ENCODE measurements around the gene DUSP9.
"Not testable (repeated sequence)": the region's sequence is repeated elsewhere in the genome, so short reads cannot be mapped to it uniquely, and the experiment has no call there.

Gene DUSP9

DNA sequence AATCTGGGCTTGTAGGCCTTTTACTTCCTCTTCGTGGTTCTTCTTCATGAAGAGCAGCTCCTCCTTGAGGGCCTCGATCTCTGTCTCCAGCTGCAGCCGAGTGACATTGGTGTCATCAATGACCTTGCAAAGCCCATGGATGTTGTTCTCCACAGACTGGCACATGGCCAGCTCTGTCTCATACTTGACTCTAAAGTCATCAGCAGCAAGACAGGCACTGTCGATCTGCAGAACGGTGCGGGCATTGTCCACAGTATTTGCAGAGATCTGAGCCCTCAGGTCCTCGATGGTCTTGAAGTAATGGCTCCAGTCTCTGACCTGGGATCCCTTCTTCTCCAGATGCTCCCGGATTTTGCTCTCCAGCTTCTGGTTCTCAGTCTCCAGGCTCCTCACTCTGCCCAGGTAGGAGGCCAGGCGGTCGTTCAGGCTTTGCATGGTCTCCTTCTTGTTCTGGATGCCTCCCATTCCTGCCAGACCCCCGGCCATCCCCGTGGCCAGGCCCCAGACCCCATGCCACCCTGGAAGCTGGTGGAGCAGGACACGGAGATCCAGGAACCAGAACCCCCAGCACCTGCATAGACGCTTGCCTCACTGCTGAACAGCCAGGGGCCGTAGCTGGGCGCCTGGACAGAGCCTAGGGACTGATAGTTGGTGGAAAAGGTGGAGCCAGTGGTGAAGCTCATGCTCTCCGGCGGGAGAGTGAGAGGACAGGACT, 42.2 kb upstream of the DUSP9 start:
- not testable (repeated sequence) for H3K9me3 ChIP-seq (ENCODE audit: control insufficient read depth in 5 of 5, low read length in 5 of 5); H3K9ac ChIP-seq (ENCODE audit: low read length in 5 of 5); H3K27ac ChIP-seq (ENCODE audit: low read depth, low read length); H3K4me3 ChIP-seq (ENCODE audit: low read depth in 1 of 5, low read length in 5 of 5); H3K36me3 ChIP-seq (ENCODE audit: control insufficient read depth in 5 of 5, insufficient read depth in 5 of 5, low read length in 5 of 5)
- peaks cover 0 to 32% (median 18%) of the 10 kb centered on the region in 5 donors for H3K27me3 ChIP-seq (ENCODE audit: control insufficient read depth in 5 of 5, insufficient read depth in 4 of 5, low read length in 5 of 5)
- peaks cover 0 to 17% (median 12%) of the 10 kb centered on the region in 5 donors for H3K4me1 ChIP-seq (ENCODE audit: control insufficient read depth in 5 of 5, insufficient read depth in 5 of 5, low read length in 5 of 5)

- Histone ChIP-seq H3K9ac (ENCODE audit: low read length in 5 of 5) (no peak overlapping the region), H3K4me1 (ENCODE audit: control insufficient read depth in 5 of 5, insufficient read depth in 5 of 5, low read length in 5 of 5) (peaks cover 0 to 16% (median 5%) of the 10 kb centered on the region in 5 donors), H3K27ac (ENCODE audit: low read depth, low read length) (no peak overlapping the region), H3K9me3 (ENCODE audit: control insufficient read depth in 5 of 5, low read length in 5 of 5) (no peaks in the 10 kb centered on the region), H3K4me3 (ENCODE audit: low read depth in 1 of 5, low read length in 5 of 5) (no peak overlapping the region), H3K27me3 (ENCODE audit: control insufficient read depth in 5 of 5, insufficient read depth in 4 of 5, low read length in 5 of 5) (peaks cover 5 to 22% (median 18%) of the 10 kb centered on the region in 5 donors), H3K36me3 (ENCODE audit: control insufficient read depth in 5 of 5, insufficient read depth in 5 of 5, low read length in 5 of 5) (no peaks in the 10 kb centered on the region)
Observed at GRCh38 chrX:153606503-153606902, 40.5 kb upstream of the DUSP9 start.

- H3K36me3 ChIP-seq (ENCODE audit: control insufficient read depth in 5 of 5, insufficient read depth in 5 of 5, low read length in 5 of 5), result no peaks in the 10 kb centered on the region
- H3K9me3 ChIP-seq (ENCODE audit: control insufficient read depth in 5 of 5, low read length in 5 of 5), result peaks cover 0 to under 1% (median 0%) of the 10 kb centered on the region in 5 donors
- no peak overlapping the region for H3K9ac ChIP-seq (ENCODE audit: low read length in 5 of 5)
- peaks cover 0 to 22% (median 7%) of the 10 kb centered on the region in 5 donors for H3K4me1 ChIP-seq (ENCODE audit: control insufficient read depth in 5 of 5, insufficient read depth in 5 of 5, low read length in 5 of 5)
- no peak overlapping the region for H3K27ac ChIP-seq (ENCODE audit: low read depth, low read length)
- H3K27me3 ChIP-seq (ENCODE audit: control insufficient read depth in 5 of 5, insufficient read depth in 4 of 5, low read length in 5 of 5), result peaks cover 8 to 23% (median 19%) of the 10 kb centered on the region in 5 donors
- H3K4me3 ChIP-seq (ENCODE audit: low read depth in 1 of 5, low read length in 5 of 5), result no peak overlapping the region
Observed at GRCh38 chrX:153608376-153608775, 38.6 kb upstream of the DUSP9 start.

- no peak overlapping the region for H3K27ac ChIP-seq (ENCODE audit: low read depth, low read length)
Observed at GRCh38 chrX:153608806-153609205, 38.2 kb upstream of the DUSP9 start.

DNA sequence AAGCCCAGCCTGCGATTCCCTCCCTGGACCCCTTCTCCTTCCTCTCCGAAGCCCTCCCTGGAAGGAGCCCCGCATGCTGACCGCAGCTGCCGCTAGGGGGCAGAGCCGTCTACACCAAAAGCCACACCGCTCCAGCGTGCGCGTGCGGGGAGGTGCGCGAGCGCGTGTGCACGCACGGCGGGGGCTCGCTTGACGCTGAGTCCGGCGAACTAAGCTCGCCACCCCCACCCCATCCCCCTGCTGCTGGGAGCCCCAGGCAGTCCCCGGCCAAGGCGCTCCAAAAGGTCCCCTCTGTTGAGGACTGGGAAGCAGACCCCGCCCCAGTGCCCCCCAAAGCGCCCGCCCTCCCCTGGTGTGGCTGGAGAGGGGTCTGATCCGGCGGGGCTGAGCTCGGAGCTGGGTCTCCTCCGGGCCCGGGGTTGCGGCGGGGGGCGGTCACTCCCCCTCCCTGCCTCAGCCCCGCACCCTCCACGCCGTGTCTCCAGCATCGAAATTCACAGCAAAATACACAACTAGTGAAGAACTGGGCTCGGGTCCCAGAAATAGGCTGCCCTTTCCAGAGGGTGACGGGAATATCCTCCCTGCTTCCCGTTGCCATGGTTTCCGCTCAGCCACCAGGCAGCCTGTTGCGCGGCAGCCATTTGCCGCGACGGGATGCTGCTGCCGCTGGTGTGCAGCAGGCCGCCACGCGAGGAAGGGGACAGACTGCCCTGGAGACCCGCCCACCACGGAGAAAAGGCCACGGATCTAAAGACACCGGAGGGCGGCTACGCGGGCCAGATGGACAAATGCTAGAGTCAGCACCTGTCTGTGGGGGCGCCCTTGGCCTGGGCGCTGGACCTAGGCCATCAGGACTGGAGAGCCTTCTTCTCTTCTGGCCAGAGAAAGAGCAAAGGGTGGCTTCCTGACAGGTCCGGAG, 36.8 kb upstream of the DUSP9 start:
- Histone ChIP-seq H3K4me1 (ENCODE audit: control insufficient read depth in 5 of 5, insufficient read depth in 5 of 5, low read length in 5 of 5) (peaks cover 0 to 22% (median 7%) of the 10 kb centered on the region in 5 donors), H3K4me3 (ENCODE audit: low read depth in 1 of 5, low read length in 5 of 5) (peak overlapping the region in 2 of 5 donors; percentile 38 to 46), H3K27ac (ENCODE audit: low read depth, low read length) (no peak overlapping the region), H3K9ac (ENCODE audit: low read length in 5 of 5) (no peak overlapping the region), H3K27me3 (ENCODE audit: control insufficient read depth in 5 of 5, insufficient read depth in 4 of 5, low read length in 5 of 5) (peaks cover 8 to 28% (median 17%) of the 10 kb centered on the region in 5 donors), H3K9me3 (ENCODE audit: control insufficient read depth in 5 of 5, low read length in 5 of 5) (peaks cover 0 to 9% (median 5%) of the 10 kb centered on the region in 5 donors), H3K36me3 (ENCODE audit: control insufficient read depth in 5 of 5, insufficient read depth in 5 of 5, low read length in 5 of 5) (no peaks in the 10 kb centered on the region)

More at GRCh38 chrX:153608806-153609205, 38.2 kb upstream of the DUSP9 start:
- Histone ChIP-seq H3K36me3 (ENCODE audit: control insufficient read depth in 5 of 5, insufficient read depth in 5 of 5, low read length in 5 of 5) (no peaks in the 10 kb centered on the region), H3K4me1 (ENCODE audit: control insufficient read depth in 5 of 5, insufficient read depth in 5 of 5, low read length in 5 of 5) (peaks cover 0 to 22% (median 7%) of the 10 kb centered on the region in 5 donors), H3K9me3 (ENCODE audit: control insufficient read depth in 5 of 5, low read length in 5 of 5) (peaks cover 0 to 5% (median 0%) of the 10 kb centered on the region in 5 donors), H3K4me3 (ENCODE audit: low read depth in 1 of 5, low read length in 5 of 5) (no peak overlapping the region), H3K27me3 (ENCODE audit: control insufficient read depth in 5 of 5, insufficient read depth in 4 of 5, low read length in 5 of 5) (peaks cover 8 to 24% (median 16%) of the 10 kb centered on the region in 5 donors), H3K9ac (ENCODE audit: low read length in 5 of 5) (no peak overlapping the region)

DNA sequence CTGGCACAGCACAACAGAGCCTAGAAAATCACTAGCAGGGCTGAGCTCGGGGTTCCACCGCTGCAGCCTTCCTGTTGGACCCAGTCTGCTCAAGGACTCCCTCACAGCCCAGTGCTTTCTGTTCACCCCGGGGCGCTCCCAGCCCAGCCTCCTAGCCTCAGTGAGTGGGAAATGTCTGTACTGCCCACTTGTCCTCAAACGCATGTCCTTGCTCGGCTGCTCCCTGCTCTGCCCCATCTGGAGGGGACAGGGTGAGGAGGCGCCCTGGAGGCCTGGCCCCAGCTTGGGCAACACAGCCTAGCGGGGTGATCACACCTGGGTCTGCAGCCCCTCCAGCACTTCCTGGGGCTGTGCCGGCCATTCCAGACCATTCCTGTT, 36.2 kb upstream of the DUSP9 start:
- H3K9me3 ChIP-seq (ENCODE audit: control insufficient read depth in 5 of 5, low read length in 5 of 5), result peaks cover 0 to 9% (median 5%) of the 10 kb centered on the region in 5 donors
- peaks cover 0 to 22% (median 7%) of the 10 kb centered on the region in 5 donors for H3K4me1 ChIP-seq (ENCODE audit: control insufficient read depth in 5 of 5, insufficient read depth in 5 of 5, low read length in 5 of 5)
- H3K9ac ChIP-seq (ENCODE audit: low read length in 5 of 5), result no peak overlapping the region
- peak overlapping the region in 1 of 5 donors; percentile 46 for H3K4me3 ChIP-seq (ENCODE audit: low read depth in 1 of 5, low read length in 5 of 5)
- no peak overlapping the region for H3K27ac ChIP-seq (ENCODE audit: low read depth, low read length)
- H3K36me3 ChIP-seq (ENCODE audit: control insufficient read depth in 5 of 5, insufficient read depth in 5 of 5, low read length in 5 of 5), result no peaks in the 10 kb centered on the region
- H3K27me3 ChIP-seq (ENCODE audit: control insufficient read depth in 5 of 5, insufficient read depth in 4 of 5, low read length in 5 of 5), result peaks cover 8 to 28% (median 17%) of the 10 kb centered on the region in 5 donors

DNA sequence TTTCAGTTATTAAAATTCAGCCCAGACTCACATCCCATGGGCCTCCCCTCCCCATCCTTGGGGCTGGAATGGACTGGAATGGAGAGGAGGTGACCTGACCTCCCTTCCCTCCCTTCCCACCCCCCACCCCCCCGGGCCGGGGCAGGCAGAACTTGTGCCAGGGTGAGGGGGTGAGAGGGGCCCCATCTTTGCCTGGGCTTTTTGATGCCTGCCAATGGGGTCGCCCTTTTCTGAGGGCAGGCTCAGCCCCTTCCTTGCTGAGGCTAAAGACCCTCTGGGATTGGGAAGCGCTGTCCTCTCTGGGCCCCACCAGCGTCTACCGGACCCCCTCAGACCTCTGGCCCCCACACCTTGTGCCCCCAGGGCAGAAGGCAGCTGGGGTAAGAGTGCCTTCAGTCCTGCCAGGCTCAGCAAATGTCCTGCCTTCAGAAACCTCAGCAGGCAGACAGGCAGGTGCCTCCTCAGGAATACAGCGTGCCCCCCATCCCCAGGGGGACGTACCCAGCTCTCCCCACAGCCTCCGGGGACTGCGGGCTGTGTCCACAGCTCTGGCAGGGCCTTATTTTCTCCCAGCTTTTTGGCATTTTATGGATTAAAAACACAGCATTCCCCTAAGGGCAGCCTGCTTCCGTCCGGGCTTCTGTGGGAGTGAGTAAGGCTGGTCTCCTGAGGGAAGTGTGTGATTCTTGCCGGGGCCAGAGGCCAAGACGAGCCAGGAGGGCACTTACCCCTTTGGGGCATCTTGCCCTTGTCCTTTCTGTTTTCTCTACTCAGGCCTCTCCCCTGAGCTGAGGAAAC, 35.5 kb upstream of the DUSP9 start:
- peaks cover 0 to 22% (median 7%) of the 10 kb centered on the region in 5 donors for H3K4me1 ChIP-seq (ENCODE audit: control insufficient read depth in 5 of 5, insufficient read depth in 5 of 5, low read length in 5 of 5)
- H3K36me3 ChIP-seq (ENCODE audit: control insufficient read depth in 5 of 5, insufficient read depth in 5 of 5, low read length in 5 of 5), result no peaks in the 10 kb centered on the region
- peaks cover 8 to 30% (median 17%) of the 10 kb centered on the region in 5 donors for H3K27me3 ChIP-seq (ENCODE audit: control insufficient read depth in 5 of 5, insufficient read depth in 4 of 5, low read length in 5 of 5)
- no peak overlapping the region for H3K27ac ChIP-seq (ENCODE audit: low read depth, low read length)
- H3K4me3 ChIP-seq (ENCODE audit: low read depth in 1 of 5, low read length in 5 of 5), result no peak overlapping the region
- H3K9ac ChIP-seq (ENCODE audit: low read length in 5 of 5), result no peak overlapping the region
- H3K9me3 ChIP-seq (ENCODE audit: control insufficient read depth in 5 of 5, low read length in 5 of 5), result peaks cover 0 to 11% (median 5%) of the 10 kb centered on the region in 5 donors

GRCh38 chrX:153612413-153612812, 34.6 kb upstream of the DUSP9 start:
- Histone ChIP-seq H3K9ac (ENCODE audit: low read length in 5 of 5) (no peak overlapping the region), H3K4me3 (ENCODE audit: low read depth in 1 of 5, low read length in 5 of 5) (no peak overlapping the region), H3K27ac (ENCODE audit: low read depth, low read length) (no peak overlapping the region), H3K4me1 (ENCODE audit: control insufficient read depth in 5 of 5, insufficient read depth in 5 of 5, low read length in 5 of 5) (peaks cover 0 to 22% (median 7%) of the 10 kb centered on the region in 5 donors), H3K36me3 (ENCODE audit: control insufficient read depth in 5 of 5, insufficient read depth in 5 of 5, low read length in 5 of 5) (no peaks in the 10 kb centered on the region), H3K9me3 (ENCODE audit: control insufficient read depth in 5 of 5, low read length in 5 of 5) (peaks cover 0 to 11% (median 5%) of the 10 kb centered on the region in 5 donors), H3K27me3 (ENCODE audit: control insufficient read depth in 5 of 5, insufficient read depth in 4 of 5, low read length in 5 of 5) (peaks cover 8 to 34% (median 14%) of the 10 kb centered on the region in 5 donors)

DNA sequence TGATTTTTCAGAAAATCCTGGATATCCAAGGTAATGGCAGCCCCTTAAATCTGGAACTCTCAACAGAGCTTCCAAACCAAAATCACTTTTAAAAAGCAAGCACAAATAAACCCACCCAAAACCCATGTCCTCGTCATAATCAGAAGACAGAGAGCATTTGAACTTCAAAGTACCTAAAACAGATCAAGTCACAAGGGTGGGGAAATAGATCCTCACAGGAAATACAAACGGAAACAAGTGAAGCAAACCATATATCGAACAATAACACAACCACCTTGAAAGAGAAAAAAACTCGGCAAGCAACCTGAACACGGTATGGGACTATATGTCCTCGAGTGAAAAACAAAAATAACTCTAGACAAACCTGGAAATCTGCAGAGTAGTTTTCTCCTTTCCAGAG, 32.2 kb upstream of the DUSP9 start:
- peaks cover 8 to 39% (median 20%) of the 10 kb centered on the region in 5 donors for H3K27me3 ChIP-seq (ENCODE audit: control insufficient read depth in 5 of 5, insufficient read depth in 4 of 5, low read length in 5 of 5)
- peaks cover 0 to 19% (median 7%) of the 10 kb centered on the region in 5 donors for H3K4me1 ChIP-seq (ENCODE audit: control insufficient read depth in 5 of 5, insufficient read depth in 5 of 5, low read length in 5 of 5)
- no peak overlapping the region for H3K27ac ChIP-seq (ENCODE audit: low read depth, low read length)
- H3K36me3 ChIP-seq (ENCODE audit: control insufficient read depth in 5 of 5, insufficient read depth in 5 of 5, low read length in 5 of 5), result no peaks in the 10 kb centered on the region
- no peak overlapping the region for H3K9ac ChIP-seq (ENCODE audit: low read length in 5 of 5)
- peaks cover 0 to 11% (median 5%) of the 10 kb centered on the region in 5 donors for H3K9me3 ChIP-seq (ENCODE audit: control insufficient read depth in 5 of 5, low read length in 5 of 5)
- H3K4me3 ChIP-seq (ENCODE audit: low read depth in 1 of 5, low read length in 5 of 5), result no peak overlapping the region
